Spleen (tissue), 11 donors: ENCODE measurements around the gene TNFRSF18. TPM values are rescaled to one million over a fixed set of nuclear protein-coding genes. Genes with fewer than 3 reads are reported as not detected.
A peak's percentile ranks its signal among the peaks of the same experiment; 100 is the strongest.

Experiments used
- DNase-seq: peaks from one replicate; pipeline ENCODE4 v3.0.0-alpha.2; 2020
- H3K27ac ChIP-seq, 8 donors: fragments of 200-600 bp; sonication (generic) in 7 of 8; 1 replicate in 4 of 8; 2 replicates in 4 of 8; pipeline versions ENCODE4 v1.5.0 to v1.8.0; 2016 to 2021; ENCODE audit warnings: inconsistent platforms in 4 of 8, mild to moderate bottlenecking in 4 of 8, moderate library complexity in 1 of 8
- H3K27me3 ChIP-seq, 7 donors: fragments of 200-600 bp; sonication (generic) in 6 of 7; replicated peaks in 1 of 7; 1 replicate in 4 of 7; 2 replicates in 3 of 7; pipeline versions ENCODE4 v1.5.0 to v1.8.0; 2016 to 2021; ENCODE audit warnings: inconsistent platforms in 3 of 7, mild to moderate bottlenecking in 1 of 7
- H3K36me3 ChIP-seq, 6 donors: fragments of 200-600 bp; sonication (generic) in 5 of 6; 1 replicate in 4 of 6; 2 replicates in 2 of 6; pipeline versions ENCODE4 v1.5.0 to v1.8.0; 2016 to 2021; ENCODE audit warnings: inconsistent platforms in 2 of 6
- H3K4me1 ChIP-seq, 6 donors: fragments of 200-600 bp; sonication (generic) in 5 of 6; 1 replicate in 3 of 6; 2 replicates in 3 of 6; pipeline versions ENCODE4 v1.5.0 to v1.8.0; 2016 to 2021; ENCODE audit warnings: inconsistent platforms in 3 of 6
- H3K4me3 ChIP-seq, 8 donors: fragments of 200-600 bp; sonication (generic) in 7 of 8; 1 replicate in 4 of 8; 2 replicates in 4 of 8; pipeline versions ENCODE4 v1.5.0 to v1.8.0; 2016 to 2021; ENCODE audit warnings: inconsistent platforms in 4 of 8, mild to moderate bottlenecking in 4 of 8, moderate library complexity in 2 of 8
- H3K9me3 ChIP-seq, 8 donors: fragments of 200-600 bp; sonication (generic) in 7 of 8; 1 replicate in 4 of 8; 2 replicates in 4 of 8; pipeline versions ENCODE4 v1.5.0 to v1.8.0; 2016 to 2021; ENCODE audit warnings: inconsistent platforms in 4 of 8
- POLR2A ChIP-seq, 3 donors: fragments of 450-650 bp; IDR thresholded peaks; one replicate each; pipeline ENCODE4 v1.5.1; 2017; ENCODE audit warnings: antibody characterized with exemption in 3 of 3, mild to moderate bottlenecking in 1 of 3
- POLR2AphosphoS5 ChIP-seq, 3 donors: sonication (generic); formaldehyde crosslinking; IDR thresholded peaks; one replicate each; pipeline ENCODE4 v1.5.1; 2017; ENCODE audit warnings: antibody characterized with exemption in 3 of 3
- WGBS, 5 donors: extraction: QIAGEN DNeasy Blood & Tissue Kit in 3 of 5; methylation state at CpG; one replicate each; pipeline versions ENCODE4 v1.1.5 to v1.1.7; 2013 to 2018; 5-methylcytosine and 5-hydroxymethylcytosine counted together
- intact Hi-C: fragments of 100-400 bp; cut with DNase I; formaldehyde crosslinking; loops from one replicate; pipeline ENCODE4 v1.15.0; 2023; ENCODE audit warnings: low total_unique reads
- polyA plus RNA-seq, 3 donors: library from polyadenylated mRNA; stranded (reverse); fragments of 200-250 nt; gene quantifications; one replicate each; pipeline ENCODE4 v1.2.1, GENCODE V29; 2013
- total RNA-seq, 7 donors: library from RNA; depleted of rRNA in 3 of 7; stranded (reverse); fragments of >200 nt in 3 of 7; fragmentation: NEBNext Ultra II Directional in 4 of 7; extraction: Animal tissue kit (Norgen Biotek cat#: 25700) in 4 of 7; gene quantifications; one replicate each; pipeline versions ENCODE4 v1.1.0 to v1.2.1, GENCODE V29; 2016 to 2021
- TF ChIP-seq, protein P1 (sequence below), 11 experiments: fragments of 200-600 bp in 7 of 11; fragments of 450-650 bp in 4 of 11; sonication (generic) in 4 of 11; IDR thresholded peaks in 8 of 11; conservative IDR thresholded peaks in 3 of 11; 1 replicate in 7 of 11; 2 replicates in 4 of 11; pipeline versions ENCODE4 v1.4.0 to v1.8.0; 2016 to 2021; ENCODE audit warnings: antibody characterized with exemption in 11 of 11, inconsistent platforms in 4 of 11, mild to moderate bottlenecking in 1 of 11
- donor health status: healthy with polysubstance abuse.
- donor health status: DM: no; HTN: no; CAD: no; lungs with moderate emphysema.
- donor health status: DM: no; HTN: no; CAD: no.
- donor health status: Bipolar disorder and iron deficiency.
- donor health status: healthy.
- donor health status: DM: no; HTN: no; CAD: no.
- donor health status: DM: yes; HTN: yes; CAD: no.

Gene TNFRSF18
- total and polyA plus RNA-seq, 10 donors: 5.2 to 16.3 (median 7.6) TPM

DNA sequence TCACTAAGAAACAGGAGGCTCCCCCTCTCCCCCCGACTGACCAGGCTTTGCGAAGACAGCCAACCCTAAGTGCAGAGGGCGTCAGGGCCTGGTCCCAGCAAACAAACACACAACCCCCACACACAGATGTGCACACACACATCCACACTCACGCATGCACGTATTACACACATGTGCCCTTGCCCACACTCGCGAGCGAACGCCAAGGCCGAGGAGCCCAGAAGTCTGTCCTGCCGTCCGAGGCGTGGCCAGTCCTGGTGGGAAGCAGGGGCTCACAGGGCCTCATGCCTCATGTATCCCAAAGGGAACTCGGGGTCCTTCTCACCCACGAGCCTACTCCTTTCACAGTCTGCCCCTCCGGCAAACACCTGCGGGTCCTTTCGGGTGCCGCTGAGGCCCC is 23.4 kb upstream of the TNFRSF18 start:
- H3K27me3 ChIP-seq: no peaks in the 10 kb centered on the region
- peaks cover 13 to 89% (median 52%) of the 10 kb centered on the region in 6 donors for H3K4me1 ChIP-seq
- TF ChIP-seq POLR2AphosphoS5 (IDR thresholded peaks at IDR 0.05): peak in 1 of 3 donors; percentile 28
- TF ChIP-seq, protein P1, sequence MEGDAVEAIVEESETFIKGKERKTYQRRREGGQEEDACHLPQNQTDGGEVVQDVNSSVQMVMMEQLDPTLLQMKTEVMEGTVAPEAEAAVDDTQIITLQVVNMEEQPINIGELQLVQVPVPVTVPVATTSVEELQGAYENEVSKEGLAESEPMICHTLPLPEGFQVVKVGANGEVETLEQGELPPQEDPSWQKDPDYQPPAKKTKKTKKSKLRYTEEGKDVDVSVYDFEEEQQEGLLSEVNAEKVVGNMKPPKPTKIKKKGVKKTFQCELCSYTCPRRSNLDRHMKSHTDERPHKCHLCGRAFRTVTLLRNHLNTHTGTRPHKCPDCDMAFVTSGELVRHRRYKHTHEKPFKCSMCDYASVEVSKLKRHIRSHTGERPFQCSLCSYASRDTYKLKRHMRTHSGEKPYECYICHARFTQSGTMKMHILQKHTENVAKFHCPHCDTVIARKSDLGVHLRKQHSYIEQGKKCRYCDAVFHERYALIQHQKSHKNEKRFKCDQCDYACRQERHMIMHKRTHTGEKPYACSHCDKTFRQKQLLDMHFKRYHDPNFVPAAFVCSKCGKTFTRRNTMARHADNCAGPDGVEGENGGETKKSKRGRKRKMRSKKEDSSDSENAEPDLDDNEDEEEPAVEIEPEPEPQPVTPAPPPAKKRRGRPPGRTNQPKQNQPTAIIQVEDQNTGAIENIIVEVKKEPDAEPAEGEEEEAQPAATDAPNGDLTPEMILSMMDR (IDR thresholded peaks at IDR 0.05 in 8 of 11, conservative IDR thresholded peaks at IDR 0.05 in 3 of 11): no peak
- H3K4me3 ChIP-seq: peak overlapping the region in 3 of 8 donors; percentile 97 to 100 (median 99)
- H3K36me3 ChIP-seq: peaks cover 0 to 73% (median 50%) of the 10 kb centered on the region in 6 donors
- H3K27ac ChIP-seq: no peak overlapping the region
- H3K9me3 ChIP-seq: no peaks in the 10 kb centered on the region
- intact Hi-C loops: no loop called here
- WGBS, 5 donors: 81 to 93% (median 90%) methylated on average over 19 of the region's 19 CpGs
- DNase-seq: no peak

GRCh38 chr1:1228596-1229321 is 22.4 kb upstream of the TNFRSF18 start:
- peaks cover 0 to 73% (median 53%) of the 10 kb centered on the region in 6 donors for H3K36me3 ChIP-seq
- H3K27ac ChIP-seq: no peak overlapping the region
- TF ChIP-seq POLR2AphosphoS5 (IDR thresholded peaks at IDR 0.05) (peak in 1 of 3 donors; percentile 16), POLR2A (IDR thresholded peaks at IDR 0.05) (no peak)
- TF ChIP-seq, protein P1 (IDR thresholded peaks at IDR 0.05 in 8 of 11, conservative IDR thresholded peaks at IDR 0.05 in 3 of 11): no peak
- DNase-seq: no peak
- H3K4me3 ChIP-seq: no peak overlapping the region
- no peaks in the 10 kb centered on the region for H3K9me3 ChIP-seq
- intact Hi-C loops: no loop called here
- no peaks in the 10 kb centered on the region for H3K27me3 ChIP-seq
- peaks cover 13 to 79% (median 48%) of the 10 kb centered on the region in 6 donors for H3K4me1 ChIP-seq
- WGBS, 5 donors: 84 to 94% (median 87%) methylated on average over 24 to 28 of the region's 28 CpGs

- H3K27ac ChIP-seq: no peak overlapping the region
- H3K4me1 ChIP-seq: peaks cover 13 to 73% (median 42%) of the 10 kb centered on the region in 6 donors
- peaks cover 0 to 73% (median 59%) of the 10 kb centered on the region in 6 donors for H3K36me3 ChIP-seq
- no peaks in the 10 kb centered on the region for H3K9me3 ChIP-seq
- TF ChIP-seq POLR2AphosphoS5 (IDR thresholded peaks at IDR 0.05): peak in 1 of 3 donors; percentile 24
- TF ChIP-seq, protein P1 (IDR thresholded peaks at IDR 0.05 in 8 of 11, conservative IDR thresholded peaks at IDR 0.05 in 3 of 11): no peak
- TF ChIP-seq POLR2A (IDR thresholded peaks at IDR 0.05): no peak
- no peaks in the 10 kb centered on the region for H3K27me3 ChIP-seq
- no peak overlapping the region for H3K4me3 ChIP-seq
- no peak for DNase-seq
- intact Hi-C loops: no loop called here
- WGBS, 5 donors: 89 to 98% (median 96%) methylated on average over 22 to 30 of the region's 30 CpGs
Observed at GRCh38 chr1:1228187-1228586, 21.8 kb upstream of the TNFRSF18 start.

GRCh38 chr1:1227386-1227785 is 21.0 kb upstream of the TNFRSF18 start:
- no peak for DNase-seq

More at GRCh38 chr1:1227386-1227785, 21.0 kb upstream of the TNFRSF18 start:
- TF ChIP-seq POLR2A (IDR thresholded peaks at IDR 0.05): no peak
- TF ChIP-seq, protein P1 (IDR thresholded peaks at IDR 0.05 in 8 of 11, conservative IDR thresholded peaks at IDR 0.05 in 3 of 11): no peak
- no peak for TF ChIP-seq POLR2AphosphoS5 (IDR thresholded peaks at IDR 0.05)
- 96 to 99% (median 98%) methylated on average over 12 to 25 of the region's 25 CpGs for WGBS, 5 donors
- Histone ChIP-seq H3K36me3 (peaks cover 0 to 79% (median 67%) of the 10 kb centered on the region in 6 donors), H3K27me3 (no peaks in the 10 kb centered on the region), H3K4me3 (no peak overlapping the region), H3K4me1 (peaks cover 13 to 66% (median 35%) of the 10 kb centered on the region in 6 donors), H3K9me3 (no peaks in the 10 kb centered on the region), H3K27ac (no peak overlapping the region)
- intact Hi-C loops: no loop called here
